ENCODE measurements around the gene MT1E.
"Not testable (repeated sequence)": the region's sequence is repeated elsewhere in the genome, so short reads cannot be mapped to it uniquely, and the experiment has no call there.

Gene MT1E

DNA sequence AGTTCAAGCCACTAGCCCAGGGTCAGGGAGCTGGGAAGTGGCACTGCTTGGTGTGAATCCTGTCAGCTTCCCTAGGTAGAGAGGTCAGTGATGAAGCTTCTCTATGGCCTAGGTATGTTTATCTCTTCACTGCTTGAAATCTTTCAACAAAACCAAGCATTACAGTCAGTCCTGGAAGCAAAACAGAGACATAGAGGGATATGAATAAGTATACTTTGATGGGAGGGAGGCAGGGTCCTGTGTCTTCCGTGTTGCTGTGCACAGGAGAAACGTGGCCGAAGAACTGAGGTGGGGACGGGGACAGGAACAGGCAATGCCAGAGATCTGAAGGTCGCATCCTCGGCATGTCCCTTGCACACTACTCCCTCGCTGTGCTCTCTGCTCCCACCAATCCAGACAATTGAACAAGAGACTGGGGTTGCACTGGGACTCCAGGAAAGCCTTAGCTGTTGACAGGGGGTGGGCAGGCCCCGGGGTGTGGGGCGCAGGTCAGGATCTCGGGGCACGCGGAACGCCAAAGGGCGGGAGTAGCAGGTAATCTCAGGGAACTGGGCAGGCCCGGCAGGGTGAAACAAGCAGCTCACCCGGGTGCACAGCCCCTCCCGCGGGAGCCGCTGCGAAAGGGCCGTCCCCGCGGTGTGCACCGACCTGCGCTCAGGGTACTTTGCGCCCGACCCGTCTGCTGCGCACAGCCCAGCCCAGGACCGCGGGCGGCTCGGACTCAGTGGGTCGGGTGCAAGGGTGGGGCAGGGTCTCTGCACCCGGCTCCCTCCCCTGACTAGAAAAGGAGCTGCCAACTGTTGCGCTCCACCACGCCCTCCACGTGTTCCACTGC lies 43.6 kb downstream of the MT1E start, which contains the start of gene MT1H:
Gene MT1H (plus strand): TSS at position 810 of the 835 bp plus-strand sequence. CDS start 71 bp downstream, outside the sequence.
- Histone ChIP-seq H3K27ac (replicated peaks) (no peak within 1 kb of the TSS), H3K27me3 (ENCODE audit: insufficient read depth, poor library complexity, severe bottlenecking) (peaks cover 45% of the 10 kb centered on the region), H3K4me3 (replicated peaks; ENCODE audit: insufficient read depth, low read length) (no peak within 1 kb of the TSS)
- TF ChIP-seq GABPA (IDR thresholded peaks at IDR 0.05; ENCODE audit: low read depth) (no peak), POLR2AphosphoS5 (IDR thresholded peaks at IDR 0.05; ENCODE audit: low read depth) (no peak), SPI1 (IDR thresholded peaks at IDR 0.05; ENCODE audit: borderline replicate concordance, low read depth) (no peak)
- TF ChIP-seq, protein P1, sequence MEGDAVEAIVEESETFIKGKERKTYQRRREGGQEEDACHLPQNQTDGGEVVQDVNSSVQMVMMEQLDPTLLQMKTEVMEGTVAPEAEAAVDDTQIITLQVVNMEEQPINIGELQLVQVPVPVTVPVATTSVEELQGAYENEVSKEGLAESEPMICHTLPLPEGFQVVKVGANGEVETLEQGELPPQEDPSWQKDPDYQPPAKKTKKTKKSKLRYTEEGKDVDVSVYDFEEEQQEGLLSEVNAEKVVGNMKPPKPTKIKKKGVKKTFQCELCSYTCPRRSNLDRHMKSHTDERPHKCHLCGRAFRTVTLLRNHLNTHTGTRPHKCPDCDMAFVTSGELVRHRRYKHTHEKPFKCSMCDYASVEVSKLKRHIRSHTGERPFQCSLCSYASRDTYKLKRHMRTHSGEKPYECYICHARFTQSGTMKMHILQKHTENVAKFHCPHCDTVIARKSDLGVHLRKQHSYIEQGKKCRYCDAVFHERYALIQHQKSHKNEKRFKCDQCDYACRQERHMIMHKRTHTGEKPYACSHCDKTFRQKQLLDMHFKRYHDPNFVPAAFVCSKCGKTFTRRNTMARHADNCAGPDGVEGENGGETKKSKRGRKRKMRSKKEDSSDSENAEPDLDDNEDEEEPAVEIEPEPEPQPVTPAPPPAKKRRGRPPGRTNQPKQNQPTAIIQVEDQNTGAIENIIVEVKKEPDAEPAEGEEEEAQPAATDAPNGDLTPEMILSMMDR (IDR thresholded peaks at IDR 0.05; ENCODE audit: insufficient read depth, low read length), result no peak
- TF ChIP-seq, protein P2, sequence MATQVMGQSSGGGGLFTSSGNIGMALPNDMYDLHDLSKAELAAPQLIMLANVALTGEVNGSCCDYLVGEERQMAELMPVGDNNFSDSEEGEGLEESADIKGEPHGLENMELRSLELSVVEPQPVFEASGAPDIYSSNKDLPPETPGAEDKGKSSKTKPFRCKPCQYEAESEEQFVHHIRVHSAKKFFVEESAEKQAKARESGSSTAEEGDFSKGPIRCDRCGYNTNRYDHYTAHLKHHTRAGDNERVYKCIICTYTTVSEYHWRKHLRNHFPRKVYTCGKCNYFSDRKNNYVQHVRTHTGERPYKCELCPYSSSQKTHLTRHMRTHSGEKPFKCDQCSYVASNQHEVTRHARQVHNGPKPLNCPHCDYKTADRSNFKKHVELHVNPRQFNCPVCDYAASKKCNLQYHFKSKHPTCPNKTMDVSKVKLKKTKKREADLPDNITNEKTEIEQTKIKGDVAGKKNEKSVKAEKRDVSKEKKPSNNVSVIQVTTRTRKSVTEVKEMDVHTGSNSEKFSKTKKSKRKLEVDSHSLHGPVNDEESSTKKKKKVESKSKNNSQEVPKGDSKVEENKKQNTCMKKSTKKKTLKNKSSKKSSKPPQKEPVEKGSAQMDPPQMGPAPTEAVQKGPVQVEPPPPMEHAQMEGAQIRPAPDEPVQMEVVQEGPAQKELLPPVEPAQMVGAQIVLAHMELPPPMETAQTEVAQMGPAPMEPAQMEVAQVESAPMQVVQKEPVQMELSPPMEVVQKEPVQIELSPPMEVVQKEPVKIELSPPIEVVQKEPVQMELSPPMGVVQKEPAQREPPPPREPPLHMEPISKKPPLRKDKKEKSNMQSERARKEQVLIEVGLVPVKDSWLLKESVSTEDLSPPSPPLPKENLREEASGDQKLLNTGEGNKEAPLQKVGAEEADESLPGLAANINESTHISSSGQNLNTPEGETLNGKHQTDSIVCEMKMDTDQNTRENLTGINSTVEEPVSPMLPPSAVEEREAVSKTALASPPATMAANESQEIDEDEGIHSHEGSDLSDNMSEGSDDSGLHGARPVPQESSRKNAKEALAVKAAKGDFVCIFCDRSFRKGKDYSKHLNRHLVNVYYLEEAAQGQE (IDR thresholded peaks at IDR 0.05; ENCODE audit: insufficient replicate concordance, low read depth), result no peak
- DNase-seq (ENCODE audit: low read depth in 1 of 2, low spot score in 1 of 2), result no peak

DNA sequence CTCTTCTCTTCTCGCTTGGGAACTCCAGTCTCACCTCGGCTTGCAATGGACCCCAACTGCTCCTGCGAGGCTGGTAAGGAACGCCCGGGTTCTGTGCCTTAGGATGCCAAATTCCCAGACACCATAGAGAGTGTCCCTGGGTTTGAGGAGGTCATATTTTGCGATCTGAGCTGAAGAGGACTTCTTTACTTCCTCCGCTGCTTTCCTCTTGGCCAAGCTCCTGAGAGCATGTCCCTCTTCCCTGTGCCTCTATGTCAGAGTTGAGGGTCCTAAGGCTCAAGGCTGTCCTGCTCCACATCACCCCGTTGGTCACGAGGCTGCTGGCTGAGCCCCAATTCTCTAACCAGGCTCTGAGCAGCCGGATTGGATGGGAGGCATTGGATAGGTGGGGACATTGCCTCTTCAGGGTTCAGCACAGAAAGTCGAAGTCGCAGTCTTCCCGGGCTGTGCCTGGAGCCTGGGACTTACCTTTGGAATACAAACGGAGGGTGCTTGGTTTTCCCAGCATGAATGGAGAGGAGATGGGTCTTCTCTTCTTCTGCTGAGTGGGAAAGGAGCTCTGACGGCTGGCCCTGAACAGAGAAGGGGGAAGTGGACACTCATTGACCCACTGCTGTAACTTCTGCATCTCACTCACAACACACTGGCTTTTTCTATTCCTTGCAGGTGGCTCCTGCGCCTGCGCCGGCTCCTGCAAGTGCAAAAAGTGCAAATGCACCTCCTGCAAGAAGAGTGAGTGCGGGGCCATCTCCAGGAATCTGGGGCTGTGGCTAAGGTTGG lies 44.4 kb downstream of the MT1E start:
- Histone ChIP-seq H3K4me3 (replicated peaks; ENCODE audit: insufficient read depth, low read length) (no peak overlapping the region), H3K27ac (replicated peaks) (no peak overlapping the region), H3K27me3 (ENCODE audit: insufficient read depth, poor library complexity, severe bottlenecking) (peaks cover 45% of the 10 kb centered on the region)
- DNase-seq (ENCODE audit: low read depth in 1 of 2, low spot score in 1 of 2), result peak in 1 of 2 experiments; percentile 13
- peak; percentile 43 for TF ChIP-seq SPI1 (IDR thresholded peaks at IDR 0.05; ENCODE audit: borderline replicate concordance, low read depth)
- TF ChIP-seq, protein P2 (IDR thresholded peaks at IDR 0.05; ENCODE audit: insufficient replicate concordance, low read depth), result no peak

DNA sequence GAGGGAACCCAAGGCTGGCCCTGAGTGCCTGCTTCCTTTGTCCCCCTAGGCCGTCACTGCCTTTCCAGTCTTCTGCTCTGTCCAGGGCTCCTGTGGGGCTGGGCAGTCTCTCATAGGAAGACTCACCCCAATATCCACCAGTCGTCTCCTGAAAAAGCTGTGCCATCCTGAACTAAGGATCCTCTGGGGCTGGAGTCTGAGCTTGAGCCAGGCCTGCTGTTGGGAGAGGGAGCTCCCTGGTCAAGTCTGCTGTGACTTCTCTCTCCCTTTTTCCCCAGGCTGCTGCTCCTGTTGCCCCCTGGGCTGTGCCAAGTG lies 45.0 kb downstream of the MT1E start:
- TF ChIP-seq, protein P2 (IDR thresholded peaks at IDR 0.05; ENCODE audit: insufficient replicate concordance, low read depth), result no peak
- TF ChIP-seq POLR2AphosphoS5 (IDR thresholded peaks at IDR 0.05; ENCODE audit: low read depth), result no peak
- TF ChIP-seq, protein P1 (IDR thresholded peaks at IDR 0.05; ENCODE audit: insufficient read depth, low read length), result no peak
- no peak for TF ChIP-seq GABPA (IDR thresholded peaks at IDR 0.05; ENCODE audit: low read depth)
- TF ChIP-seq SPI1 (IDR thresholded peaks at IDR 0.05; ENCODE audit: borderline replicate concordance, low read depth), result no peak
- no peak for DNase-seq (ENCODE audit: low read depth in 1 of 2, low spot score in 1 of 2)
- peaks cover 44% of the 10 kb centered on the region for H3K27me3 ChIP-seq (ENCODE audit: insufficient read depth, poor library complexity, severe bottlenecking)
- H3K27ac ChIP-seq (replicated peaks), result no peak overlapping the region
- no peak overlapping the region for H3K4me3 ChIP-seq (replicated peaks; ENCODE audit: insufficient read depth, low read length)

DNA sequence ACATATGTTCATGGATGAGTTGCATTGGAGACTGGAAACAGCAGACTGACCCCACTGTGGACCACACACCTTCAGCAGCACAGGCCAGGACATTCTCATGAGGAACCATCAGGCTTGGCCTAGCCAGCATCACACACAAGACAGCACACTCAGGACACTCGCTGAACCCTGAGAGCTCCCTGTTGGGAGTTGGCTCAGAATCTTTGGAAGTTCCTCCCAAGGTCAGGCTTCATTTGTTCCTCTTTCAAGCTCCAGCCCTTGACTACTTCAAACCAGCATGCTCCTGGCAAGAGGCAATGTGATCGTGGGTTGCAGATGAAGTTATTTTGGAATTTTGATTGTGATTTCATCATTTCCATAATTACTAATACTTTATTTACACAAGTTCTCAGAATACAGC lies 46.1 kb downstream of the MT1E start:
- peaks cover 49% of the 10 kb centered on the region for H3K27me3 ChIP-seq (ENCODE audit: insufficient read depth, poor library complexity, severe bottlenecking)
- not testable (repeated sequence) for H3K4me3 ChIP-seq (replicated peaks; ENCODE audit: insufficient read depth, low read length); DNase-seq (ENCODE audit: low read depth in 1 of 2, low spot score in 1 of 2); H3K27ac ChIP-seq (replicated peaks)

DNA sequence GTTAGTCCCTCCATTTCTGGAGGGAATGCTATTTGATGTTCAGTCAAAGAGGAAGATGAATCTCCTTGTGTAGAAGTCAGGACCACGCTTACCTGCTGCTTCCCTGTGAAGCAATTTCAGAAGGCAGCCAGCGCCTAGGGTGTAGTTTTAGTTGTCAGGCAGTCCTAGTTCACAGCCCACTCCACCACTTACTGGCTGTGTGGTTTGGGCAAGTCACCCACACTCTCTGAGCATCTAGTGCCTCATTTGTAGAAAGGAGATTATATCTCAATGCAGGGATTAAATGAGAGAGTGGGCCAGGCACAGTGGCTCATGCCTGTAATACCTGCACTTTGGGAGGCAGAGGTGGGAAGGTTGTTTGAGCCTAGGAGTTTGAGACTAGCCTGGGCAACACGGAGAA lies 46.6 kb downstream of the MT1E start:
- H3K27me3 ChIP-seq (ENCODE audit: insufficient read depth, poor library complexity, severe bottlenecking), result peaks cover 46% of the 10 kb centered on the region
- not testable (repeated sequence) for DNase-seq (ENCODE audit: low read depth in 1 of 2, low spot score in 1 of 2); H3K4me3 ChIP-seq (replicated peaks; ENCODE audit: insufficient read depth, low read length); H3K27ac ChIP-seq (replicated peaks)

Data from HL-60 (cell line).